PC-3 (cell line): Measurements from ENCODE around the gene PDX1.

Experiments
- EZH2 ChIP-seq: fragments of 300-600 bp; sonication (generic); IDR thresholded peaks from one replicate; pipeline ENCODE4 v1.6.1; 2017; ENCODE audit warnings: antibody characterized with exemption, mild to moderate bottlenecking, low read length; ENCODE audit not compliant: unreplicated experiment
- TF ChIP-seq, protein P1 (sequence below): fragments of 300-600 bp; sonication (generic); conservative IDR thresholded peaks from 2 replicates; pipeline ENCODE4 v1.5.1; 2017; ENCODE audit warnings: antibody characterized with exemption, low read depth, mild to moderate bottlenecking, low read length

DNA sequence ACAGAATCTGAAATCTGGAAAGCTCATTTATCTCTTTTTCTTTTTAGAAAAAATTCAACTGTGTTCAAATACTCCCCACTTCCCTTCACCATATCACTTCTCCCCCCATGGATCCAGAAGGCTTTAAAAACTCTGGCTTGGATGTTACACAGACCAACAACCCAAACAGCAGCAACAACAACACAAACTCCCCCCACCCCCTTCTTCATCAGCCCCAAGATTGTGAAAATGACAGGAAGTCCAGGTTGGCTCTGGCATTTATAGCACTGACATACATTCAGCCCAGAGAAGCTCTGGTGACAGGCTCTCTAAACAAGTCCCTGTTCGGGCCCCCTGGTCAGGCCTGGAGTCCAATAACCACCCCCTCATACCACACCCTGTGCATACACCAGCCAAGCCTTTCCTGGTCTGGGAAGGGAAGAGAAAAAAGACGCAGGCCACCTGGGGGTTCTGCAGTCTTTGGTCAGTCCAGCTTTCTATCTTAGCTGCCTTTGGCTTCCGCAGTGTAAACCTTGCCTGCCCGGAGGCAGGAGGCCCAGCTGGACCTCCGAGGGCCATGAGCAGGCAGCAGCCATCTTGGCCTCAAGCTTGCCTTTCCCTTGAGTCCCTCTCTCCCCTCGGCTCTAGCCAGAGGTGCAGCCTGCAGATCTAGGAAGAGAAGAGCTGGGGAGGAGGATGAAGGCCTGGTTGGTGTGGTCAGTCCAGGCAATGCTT lies 42.5 kb downstream of the PDX1 start:
- TF ChIP-seq, protein P1, sequence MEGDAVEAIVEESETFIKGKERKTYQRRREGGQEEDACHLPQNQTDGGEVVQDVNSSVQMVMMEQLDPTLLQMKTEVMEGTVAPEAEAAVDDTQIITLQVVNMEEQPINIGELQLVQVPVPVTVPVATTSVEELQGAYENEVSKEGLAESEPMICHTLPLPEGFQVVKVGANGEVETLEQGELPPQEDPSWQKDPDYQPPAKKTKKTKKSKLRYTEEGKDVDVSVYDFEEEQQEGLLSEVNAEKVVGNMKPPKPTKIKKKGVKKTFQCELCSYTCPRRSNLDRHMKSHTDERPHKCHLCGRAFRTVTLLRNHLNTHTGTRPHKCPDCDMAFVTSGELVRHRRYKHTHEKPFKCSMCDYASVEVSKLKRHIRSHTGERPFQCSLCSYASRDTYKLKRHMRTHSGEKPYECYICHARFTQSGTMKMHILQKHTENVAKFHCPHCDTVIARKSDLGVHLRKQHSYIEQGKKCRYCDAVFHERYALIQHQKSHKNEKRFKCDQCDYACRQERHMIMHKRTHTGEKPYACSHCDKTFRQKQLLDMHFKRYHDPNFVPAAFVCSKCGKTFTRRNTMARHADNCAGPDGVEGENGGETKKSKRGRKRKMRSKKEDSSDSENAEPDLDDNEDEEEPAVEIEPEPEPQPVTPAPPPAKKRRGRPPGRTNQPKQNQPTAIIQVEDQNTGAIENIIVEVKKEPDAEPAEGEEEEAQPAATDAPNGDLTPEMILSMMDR = no peak
- TF ChIP-seq EZH2 = no peak
